Testis (tissue), 3 donors: ENCODE results near the gene FMO3. TPM values are rescaled to one million over a fixed set of nuclear protein-coding genes. Genes with fewer than 3 reads are reported as not detected.

ENCODE experiments used
- DNase-seq: peaks from one replicate; pipeline ENCODE4 v3.0.0-alpha.2; 2019
- H3K27ac ChIP-seq, 2 donors: fragments of 200-600 bp; sonication (generic); one replicate each; pipeline ENCODE4 v1.5.1; 2019
- H3K27me3 ChIP-seq: fragments of 200-600 bp; sonication (generic); one replicate; pipeline ENCODE4 v1.5.1; 2019
- H3K36me3 ChIP-seq: fragments of 200-600 bp; sonication (generic); one replicate; pipeline ENCODE4 v1.5.1; 2017; ENCODE audit warnings: low read depth; ENCODE audit errors: missing control alignments
- H3K4me1 ChIP-seq: fragments of 200-600 bp; sonication (generic); one replicate; pipeline ENCODE4 v1.5.1; 2019
- H3K4me3 ChIP-seq, 2 donors: fragments of 200-600 bp; sonication (generic); one replicate each; pipeline ENCODE4 v1.5.1; 2017 to 2019
- H3K9me3 ChIP-seq: fragments of 200-600 bp; sonication (generic); one replicate; pipeline ENCODE4 v1.5.1; 2017
- CTCF ChIP-seq, 3 experiments: fragments of 450-650 bp in 2 of 3; fragments of 200-600 bp in 1 of 3; sonication (generic) in 1 of 3; IDR thresholded peaks; one replicate each; pipeline ENCODE4 v1.5.1; 2016 to 2019; ENCODE audit warnings: antibody characterized with exemption in 3 of 3, mild to moderate bottlenecking in 2 of 3, moderate library complexity in 1 of 3
- POLR2A ChIP-seq: fragments of 450-650 bp; IDR thresholded peaks from one replicate; pipeline ENCODE4 v1.6.1; 2017; ENCODE audit warnings: antibody characterized with exemption, mild to moderate bottlenecking, moderate library complexity
- WGBS, 2 donors: methylation state at CpG; one replicate each; pipeline ENCODE4 v1.1.5; 2018; 5-methylcytosine and 5-hydroxymethylcytosine counted together
- intact Hi-C: fragments of 100-400 bp; cut with DNase I; formaldehyde crosslinking; loops from one replicate; pipeline ENCODE4 v1.15.1; 2023; ENCODE audit warnings: low total_unique reads
- microRNA counts, 2 donors: library from miRNA; unstranded; fragments of <30 nt; microRNA quantifications; one replicate each; lab custom pipeline; 2016
- microRNA-seq, 2 donors: library from miRNA; unstranded; fragments of <30 nt; microRNA quantifications; one replicate each; pipeline ENCODE4, GENCODE V29; 2016; ENCODE audit warnings: borderline number of aligned reads in 2 of 2, borderline replicate concordance in 1 of 2
- polyA plus RNA-seq: library from polyadenylated mRNA; stranded (reverse); fragments of 350-450 nt; fragmentation: Illumina TruSeq; extraction: RNeasy Lipid Tissue Mini Kit (QIAGEN cat#74804); gene quantifications from one replicate; pipeline ENCODE4 v1.2.3, GENCODE V29; 2014; ENCODE audit warnings: low read depth, low replicate concordance; ENCODE audit not compliant: insufficient read depth
- small RNA-seq, 2 donors: library from RNA; depleted of rRNA; stranded (forward); fragments of <200 nt; gene quantifications; one replicate each; pipeline ENCODE3, GENCODE V24; 2016
- total RNA-seq, 2 donors: library from RNA; depleted of rRNA; stranded (reverse); fragments of >200 nt; gene quantifications; one replicate each; pipeline ENCODE4 v1.2.3, GENCODE V29; 2016

Gene FMO3
- total and polyA plus RNA-seq, 3 donors from 2014 or later: 0.50 to 2.4 (median 0.92) TPM

- WGBS, 2 donors: 90 to 95% methylated on average over 4 of the region's 4 CpGs
Observed at GRCh38 chr1:171160639-171161354, 70.1 kb downstream of the FMO3 start.

GRCh38 chr1:171161431-171161830 is 70.7 kb downstream of the FMO3 start:
- intact Hi-C loops: no loop called here
- Histone ChIP-seq H3K36me3 (no peaks in the 10 kb centered on the region), H3K4me1 (peaks cover 8% of the 10 kb centered on the region), H3K27me3 (no peaks in the 10 kb centered on the region), H3K4me3 (no peak overlapping the region), H3K27ac (no peak overlapping the region), H3K9me3 (no peaks in the 10 kb centered on the region)
- no peak for DNase-seq
- no peak for TF ChIP-seq CTCF (IDR thresholded peaks at IDR 0.05)
- no peak for TF ChIP-seq POLR2A

More at GRCh38 chr1:171160639-171161354, 70.1 kb downstream of the FMO3 start:
- H3K4me1 ChIP-seq: peaks cover 8% of the 10 kb centered on the region
- no peaks in the 10 kb centered on the region for H3K27me3 ChIP-seq
- no peak overlapping the region for H3K27ac ChIP-seq
- no peak for DNase-seq
- intact Hi-C loops: no loop called here
- no peak for TF ChIP-seq CTCF (IDR thresholded peaks at IDR 0.05)
- no peak for TF ChIP-seq POLR2A
- H3K36me3 ChIP-seq: no peaks in the 10 kb centered on the region
- no peaks in the 10 kb centered on the region for H3K9me3 ChIP-seq
- H3K4me3 ChIP-seq: no peak overlapping the region

GRCh38 chr1:171166361-171166760 is 75.7 kb downstream of the FMO3 start:
- H3K9me3 ChIP-seq: no peaks in the 10 kb centered on the region
- no peaks in the 10 kb centered on the region for H3K27me3 ChIP-seq
- H3K36me3 ChIP-seq: no peaks in the 10 kb centered on the region
- no peak for DNase-seq
- H3K4me1 ChIP-seq: peaks cover 10% of the 10 kb centered on the region
- no peak overlapping the region for H3K4me3 ChIP-seq
- 89 to 96% methylated on average over 2 of the region's 2 CpGs for WGBS, 2 donors
- intact Hi-C loops: no loop called here
- no peak overlapping the region for H3K27ac ChIP-seq
- TF ChIP-seq POLR2A (no peak), CTCF (IDR thresholded peaks at IDR 0.05) (no peak)

MicroRNA genes within 50 kb of the gene (microRNA counts, 767-probe panel; counts per million panel counts)
- 0 to 152 counts per million in 2 donors for microRNA hsa-miR-1295a (lab: Ali Mortazavi, UCI)

Small RNA genes lying within 50 kb of the gene (microRNA-seq; reads per million reads assigned to microRNA genes)
- 0 reads per million in 2 donors for gene MIR1295A
- gene MIR1295B: 0 reads per million in 2 donors

Small RNA genes lying within 50 kb of the gene (small RNA-seq; reads per million reads assigned to genes)
- 0 reads per million in 2 donors for gene MIR1295A

Other genes starting within 250 kb of the FMO3 start
- 1 to 10 TPM; 1.1 to 2.8 TPM for gene MROH9, start 155.4 kb upstream of the FMO3 start, total RNA-seq
- 2.3 TPM for gene MROH9, start 155.4 kb upstream of the FMO3 start, polyA plus RNA-seq
- 1 to 10 TPM; 3.2 to 3.4 TPM for gene FMO2, start 94.4 kb downstream of the FMO3 start, total RNA-seq
- 2.5 TPM for gene FMO2, start 94.4 kb downstream of the FMO3 start, polyA plus RNA-seq
- 1 to 10 TPM in 1 of 2 donors, not detected in 1; 1.7 TPM for gene FMO1, start 157.6 kb downstream of the FMO3 start, total RNA-seq
- 3.7 TPM for gene FMO1, start 157.6 kb downstream of the FMO3 start, polyA plus RNA-seq
- 1 to 10 TPM; 3.1 to 4.2 TPM for gene FMO4, start 223.3 kb downstream of the FMO3 start, total RNA-seq
- 3.6 TPM for gene FMO4, start 223.3 kb downstream of the FMO3 start, polyA plus RNA-seq